HK-2 (cell line): ENCODE data around the gene CXCL11.
"Not testable (repeated sequence)": the region's sequence is repeated elsewhere in the genome, so short reads cannot be mapped to it uniquely, and the experiment has no call there.

Experiments used
- DNase-seq: peaks from one replicate; pipeline ENCODE4 v3.0.0-alpha.2; 2018; ENCODE audit not compliant: unreplicated experiment

Gene CXCL11

DNA sequence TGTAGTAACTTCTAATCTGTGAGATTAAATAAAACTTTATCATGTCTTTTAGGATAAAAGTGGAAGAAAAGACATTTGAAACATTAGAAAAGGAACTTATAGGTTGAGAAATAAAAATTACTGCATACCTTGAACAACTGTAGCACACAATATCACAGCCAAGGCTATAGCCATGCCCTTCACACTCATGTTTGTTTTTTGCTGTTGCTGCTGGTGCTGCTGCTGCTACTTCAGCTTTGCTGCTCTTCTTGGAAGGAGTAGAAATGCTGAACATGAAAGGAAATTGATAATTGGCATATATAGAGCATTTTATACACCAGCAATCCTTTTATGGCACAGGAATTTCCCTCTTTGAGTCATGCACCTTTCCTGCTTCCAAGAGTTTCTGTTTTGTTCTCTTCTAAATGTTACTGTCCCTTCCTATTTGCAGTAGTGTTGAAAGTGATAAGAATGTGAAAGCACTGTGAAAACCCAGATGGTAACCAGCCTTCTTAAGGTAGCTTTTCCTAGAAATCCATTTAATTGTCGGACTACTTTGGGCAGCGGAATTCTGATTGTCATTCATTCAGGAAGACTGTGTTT is at the start of gene CXCL11:
TSS of gene CXCL11 (minus strand) at position 272 of the 582 bp plus-strand sequence. CDS start at position 189, 83 bp downstream.
- no peak for DNase-seq

DNA sequence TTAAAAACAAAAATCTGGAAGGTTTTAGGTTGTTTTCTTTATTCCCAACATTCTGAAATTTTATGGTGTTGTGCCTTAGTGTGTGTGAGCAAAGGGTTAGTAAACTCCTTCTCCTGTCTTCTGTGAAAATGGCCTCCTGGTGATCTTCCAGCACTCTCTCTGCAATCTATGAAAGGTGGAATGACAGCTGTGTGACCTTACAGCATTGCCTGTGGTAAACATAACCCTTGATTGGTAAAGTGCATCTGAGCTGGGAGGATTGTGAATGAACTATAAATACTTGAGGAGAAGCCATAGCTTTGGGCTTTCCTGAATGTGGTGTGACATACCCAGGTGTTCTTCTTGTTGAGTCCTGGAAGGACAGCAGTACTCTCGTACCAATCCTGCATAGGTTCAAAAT is 48.7 kb upstream of the CXCL11 start:
- no peak for DNase-seq

DNA sequence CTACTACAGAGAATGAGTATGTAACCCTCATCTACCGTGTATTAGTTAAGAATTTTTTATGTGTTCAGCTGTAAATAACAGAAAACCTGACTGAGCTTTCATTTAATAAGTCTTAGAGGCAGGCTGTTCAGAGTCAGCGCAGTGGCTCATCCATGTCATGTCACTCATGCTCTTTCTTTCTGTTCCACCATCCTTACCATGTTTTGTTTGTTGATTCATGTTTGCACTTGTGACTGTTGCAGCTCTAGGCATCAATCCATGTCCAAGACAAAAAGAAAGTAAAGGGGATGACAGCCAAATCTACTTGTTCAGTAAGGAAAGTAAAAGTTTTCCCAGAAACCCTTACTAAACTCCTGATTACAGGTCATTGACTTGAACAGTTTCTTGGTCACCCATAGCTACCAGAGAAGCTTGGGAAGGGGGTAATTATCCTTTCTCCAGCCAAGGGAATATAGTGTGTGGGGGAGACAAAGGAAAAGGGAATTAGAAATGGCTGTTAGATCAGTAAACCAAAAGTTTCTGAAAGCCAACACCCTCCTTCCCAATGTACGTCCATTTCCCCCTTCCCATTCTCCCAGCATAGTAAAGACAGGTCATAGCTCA is 47.6 kb upstream of the CXCL11 start:
- DNase-seq: no peak

DNA sequence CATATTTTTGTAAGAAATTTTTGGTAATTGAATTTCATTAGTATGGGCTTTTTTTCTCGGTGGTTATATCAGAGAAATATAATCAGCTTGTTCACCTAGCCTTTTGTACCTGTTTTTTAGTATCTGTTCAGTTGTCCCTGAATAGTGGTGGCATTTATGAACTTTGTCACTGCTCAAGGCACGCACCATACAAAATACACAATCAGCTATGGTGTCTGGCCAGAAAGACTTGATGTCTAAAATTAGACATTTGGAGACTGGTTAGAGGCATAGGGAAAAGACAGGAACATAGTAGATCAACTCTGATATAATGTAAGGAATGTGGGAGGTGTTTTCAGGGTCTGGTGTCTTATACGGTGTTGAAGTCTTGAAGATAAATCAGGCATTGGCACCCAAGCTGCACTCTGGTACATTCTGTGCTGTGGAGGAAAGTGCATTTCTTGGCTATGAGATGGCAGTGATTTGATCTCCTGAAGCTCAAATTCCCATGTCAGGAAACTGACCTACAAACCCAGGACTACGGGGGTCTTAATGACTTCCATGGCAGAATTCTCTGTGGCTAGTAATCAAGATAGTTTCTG is 42.3 kb upstream of the CXCL11 start:
- no peak for DNase-seq

DNA sequence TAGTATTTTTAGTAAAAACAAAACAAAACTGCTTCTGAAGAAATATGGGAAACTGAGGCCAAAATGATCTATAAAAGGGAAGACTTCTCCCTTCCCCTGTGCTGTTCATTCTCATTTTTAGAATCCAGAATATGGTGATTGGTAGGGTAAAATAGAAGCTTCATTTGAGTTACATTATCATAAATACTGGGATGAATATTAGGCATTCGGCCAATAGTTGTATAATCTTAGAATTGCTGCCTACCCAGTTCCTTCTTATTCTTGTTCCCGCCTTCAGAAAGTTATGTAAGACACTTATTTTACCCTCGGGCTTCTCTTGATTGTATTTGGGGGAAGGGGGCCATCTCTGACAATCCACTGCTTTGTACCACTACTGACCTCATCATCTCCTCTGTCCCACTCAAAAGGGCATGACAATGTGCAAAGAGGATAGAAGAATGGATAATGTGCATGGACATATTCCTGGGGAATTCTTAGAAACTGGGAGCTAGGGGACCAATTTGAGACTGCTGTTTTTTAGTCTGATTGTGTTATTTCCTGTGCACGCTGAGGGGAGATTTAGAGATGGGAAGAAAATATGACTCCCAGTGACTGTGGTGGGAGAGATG is 39.2 kb upstream of the CXCL11 start:
- no peak for DNase-seq

DNA sequence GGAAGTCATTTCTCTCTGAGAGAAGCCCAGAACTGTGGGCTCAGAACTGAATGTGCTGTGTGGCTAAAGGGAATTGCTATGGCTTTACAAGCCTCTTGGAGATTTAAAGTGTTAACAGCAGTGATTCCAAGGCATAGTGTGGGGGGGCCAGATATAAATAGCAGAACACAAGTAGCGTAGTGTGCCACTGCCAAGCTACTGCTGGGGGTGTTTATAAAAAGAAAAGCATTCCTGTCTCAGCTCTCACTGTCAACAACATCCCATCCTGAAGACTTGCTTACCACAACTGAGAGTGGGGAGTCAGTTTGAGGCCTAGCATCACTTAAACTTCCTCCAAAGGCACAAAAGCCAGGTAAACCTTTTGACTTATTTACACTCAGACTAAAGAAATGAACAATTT is 38.6 kb upstream of the CXCL11 start, which contains the start of gene ART3:
TSS of gene ART3 (plus strand) at position 242 of the 400 bp plus-strand sequence. CDS start 1,181 bp downstream, outside the sequence.
- no peak for DNase-seq

DNA sequence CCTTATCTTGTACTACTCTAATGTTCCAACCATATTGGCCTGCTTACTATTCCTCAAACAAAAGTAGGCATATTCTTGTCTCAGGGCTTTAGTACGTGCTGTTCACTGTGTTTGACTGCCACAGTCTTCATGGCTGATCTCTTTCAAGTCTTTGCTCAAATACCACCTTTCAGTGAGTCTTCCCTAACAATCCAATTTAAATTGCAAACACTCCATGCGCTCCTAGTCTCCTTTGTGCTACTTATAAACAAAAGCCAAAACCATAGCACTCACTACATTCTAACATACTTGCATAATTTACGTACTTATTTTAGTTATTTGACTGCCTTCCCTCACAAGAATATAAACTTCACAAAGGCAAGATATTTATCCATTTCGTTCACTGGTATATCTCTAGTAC is 36.9 kb upstream of the CXCL11 start:
- no peak for DNase-seq

DNA sequence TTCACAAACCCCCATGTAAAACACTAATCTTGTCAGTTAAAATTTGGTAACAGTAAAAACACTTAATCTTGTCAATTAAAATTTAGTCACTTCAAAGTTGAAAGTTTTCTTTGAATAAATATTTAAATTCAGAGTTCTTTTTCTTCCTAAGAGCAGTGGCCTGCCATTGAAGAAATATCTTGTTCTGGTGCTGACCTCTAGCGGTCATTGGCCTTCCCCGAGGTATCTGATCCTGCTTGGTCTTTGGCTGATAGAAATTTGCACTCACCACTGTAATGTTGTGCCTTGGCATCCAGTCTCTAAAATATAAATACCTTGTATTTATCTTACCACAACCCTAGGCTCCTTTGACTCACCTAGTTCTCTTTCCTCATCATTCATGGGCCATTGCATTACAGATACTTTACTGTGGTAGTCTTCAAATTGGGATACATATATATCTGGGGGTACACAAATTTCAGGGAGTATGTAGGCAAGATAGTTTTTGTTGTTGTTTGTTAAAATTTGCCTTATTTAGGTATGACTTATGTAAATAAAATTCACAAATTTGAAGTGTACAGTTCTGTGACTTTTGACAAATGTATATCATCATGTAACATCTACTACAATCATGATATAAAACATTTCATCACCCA is 31.9 kb upstream of the CXCL11 start:
- DNase-seq: peak; percentile 44

- no peak for DNase-seq
Measured at GRCh38 chr4:76066546-76066945, 30.7 kb upstream of the CXCL11 start.

- no peak for DNase-seq
Measured at GRCh38 chr4:76061982-76062381, 26.1 kb upstream of the CXCL11 start.

GRCh38 chr4:76061421-76061820 is 25.6 kb upstream of the CXCL11 start:
- no peak for DNase-seq

DNA sequence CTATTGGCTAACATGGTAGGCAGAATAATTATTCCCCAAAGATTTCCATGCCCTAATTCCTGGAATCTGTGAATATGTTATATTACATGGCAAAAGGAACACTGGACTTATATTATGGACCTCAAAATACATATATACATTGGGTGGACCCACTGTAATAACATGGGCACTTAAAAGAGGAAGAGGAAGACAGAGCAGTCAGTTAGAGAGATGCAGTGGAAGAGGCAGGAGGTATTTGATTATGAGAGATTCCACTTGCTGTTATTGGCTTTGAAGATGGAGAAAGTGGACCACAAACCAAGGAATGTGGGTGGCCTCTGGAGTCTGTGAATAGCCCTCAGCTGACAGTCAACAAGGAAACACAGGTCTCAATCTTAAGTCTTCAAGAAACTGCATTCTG is 24.6 kb upstream of the CXCL11 start:
- no peak for DNase-seq

DNA sequence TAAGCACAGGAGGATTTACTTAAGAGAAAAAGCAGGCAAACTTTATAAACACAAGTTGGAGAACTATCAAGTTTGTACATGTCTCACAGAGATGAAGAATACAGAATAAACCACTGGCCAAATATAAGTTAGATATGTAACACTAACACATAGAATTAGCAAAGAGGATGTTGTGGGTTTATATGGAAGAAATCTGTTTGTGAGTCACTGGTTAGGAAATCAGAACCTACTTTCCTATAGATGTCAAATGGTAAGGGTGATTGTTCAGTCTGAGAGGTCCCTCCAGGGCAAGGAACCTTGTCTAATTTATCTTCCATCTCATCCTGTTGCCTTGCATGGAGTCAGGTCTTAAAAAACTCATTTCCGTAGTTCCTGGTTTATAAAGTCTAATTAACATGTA is 23.9 kb upstream of the CXCL11 start:
- no peak for DNase-seq

DNA sequence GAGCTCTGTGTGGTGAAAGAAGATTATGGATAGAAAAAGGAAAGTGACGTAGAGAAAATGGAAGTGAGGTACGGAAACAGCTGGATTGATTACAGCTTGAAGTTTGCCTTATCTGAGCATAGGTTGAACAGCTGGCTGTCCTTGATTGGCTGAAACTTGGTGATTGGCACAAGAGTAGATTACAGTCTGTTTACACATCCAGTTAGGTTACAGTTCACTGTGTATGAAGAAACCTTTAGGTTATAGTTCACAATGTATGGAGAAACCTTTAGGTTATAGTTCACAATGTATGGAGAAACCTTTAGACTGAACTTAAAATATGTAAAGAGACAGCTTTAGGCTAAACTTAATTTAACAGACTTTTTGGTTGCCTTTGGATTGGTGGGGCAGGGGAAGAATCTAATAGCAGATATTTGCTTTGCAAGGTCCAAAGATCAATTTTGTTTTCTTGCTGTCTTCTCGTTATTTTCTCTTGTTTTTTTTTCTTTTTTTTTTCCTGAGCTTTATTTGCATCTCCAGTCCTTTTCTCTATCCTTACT is 23.1 kb upstream of the CXCL11 start:
- DNase-seq: no peak

GRCh38 chr4:76058302-76058701 is 22.4 kb upstream of the CXCL11 start:
- no peak for DNase-seq

DNA sequence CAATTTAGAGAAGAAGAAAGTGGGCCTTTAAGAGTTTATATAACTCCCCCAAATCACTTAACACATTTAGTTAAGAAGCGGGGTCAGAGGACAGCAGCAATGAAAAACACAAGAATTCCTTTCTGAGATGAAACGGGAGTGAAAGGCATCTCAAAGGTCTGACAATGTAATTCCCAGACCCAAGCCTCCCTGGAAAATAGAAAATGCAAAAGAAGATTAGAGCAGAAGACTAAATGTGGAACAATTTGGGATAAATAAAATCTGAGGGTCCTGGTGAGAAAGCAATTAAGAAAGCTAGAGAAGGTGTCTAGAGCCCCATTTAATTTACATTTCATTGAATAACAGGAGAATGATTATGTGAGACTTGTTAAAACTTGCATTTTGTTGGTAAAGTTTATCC is 19.6 kb upstream of the CXCL11 start:
- DNase-seq: no peak

- DNase-seq: no peak
Measured at GRCh38 chr4:76055016-76055415, 19.1 kb upstream of the CXCL11 start.

DNA sequence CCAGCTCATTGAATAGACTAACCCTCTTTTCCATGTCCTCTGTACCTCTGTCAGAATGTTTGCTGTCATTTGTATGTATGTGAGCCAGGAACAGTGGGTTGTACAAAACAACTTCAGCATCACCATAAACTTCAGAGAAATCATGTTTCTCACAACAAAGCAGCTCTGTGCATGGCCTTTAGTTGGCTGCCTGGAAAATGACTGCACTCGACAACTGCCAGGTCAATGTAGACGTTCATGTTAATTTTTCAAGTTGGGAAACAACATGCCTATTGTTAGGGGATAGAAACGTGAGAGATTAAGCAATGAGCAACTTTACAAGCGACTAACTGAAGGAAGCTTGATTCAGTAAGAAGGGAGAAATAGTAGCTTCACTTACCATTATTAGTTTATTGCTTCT is 17.9 kb upstream of the CXCL11 start:
- no peak for DNase-seq

DNA sequence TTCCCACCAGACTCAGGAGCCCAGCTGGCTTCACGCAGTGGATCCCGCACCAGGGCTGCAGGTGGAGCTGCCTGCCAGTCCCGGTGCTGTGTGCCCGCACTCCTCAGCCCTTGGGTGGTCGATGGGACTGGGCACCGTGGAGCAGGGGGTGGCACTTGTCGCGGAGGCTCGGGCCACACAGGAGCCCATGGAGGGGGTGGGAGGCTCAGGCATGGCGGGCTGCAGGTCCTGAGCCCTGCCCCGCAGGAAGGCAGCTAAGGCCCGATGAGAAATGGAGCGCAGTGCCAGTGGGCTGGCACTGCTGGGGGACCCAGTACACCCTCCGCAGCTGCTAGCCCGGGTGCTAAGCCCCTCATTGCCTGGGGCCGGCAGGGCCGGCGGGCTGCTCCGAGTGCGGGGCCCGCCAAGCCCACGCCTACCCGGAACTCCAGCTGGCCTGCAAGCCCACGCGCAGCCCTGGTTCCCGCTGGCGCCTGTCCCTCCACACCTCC is 14.7 kb upstream of the CXCL11 start:
- DNase-seq: not testable (repeated sequence)

- DNase-seq: not testable (repeated sequence)
Measured at GRCh38 chr4:76049860-76050416, 14.1 kb upstream of the CXCL11 start.

- not testable (repeated sequence) for DNase-seq
Measured at GRCh38 chr4:76044686-76045085, 8.8 kb upstream of the CXCL11 start.

GRCh38 chr4:76043306-76043705 is 7.4 kb upstream of the CXCL11 start:
- DNase-seq: not testable (repeated sequence)
